Measurements from ENCODE around the gene KRTAP10-1.

GRCh38 chr21:44529011-44529421 is 11.0 kb downstream of the KRTAP10-1 start:
- TF ChIP-seq EZH2 (IDR thresholded peaks at IDR 0.05) (no peak), POLR2AphosphoS5 (IDR thresholded peaks at IDR 0.05; ENCODE audit: borderline replicate concordance, low read depth, low read length) (no peak), FOXP2 (optimal IDR thresholded peaks at IDR 0.05; ENCODE audit: control extremely low read depth, extremely low read length, insufficient read depth) (no peak)
